PC-3 (cell line): ENCODE data around the gene PTPRD.

Source experiments
- CTCF ChIP-seq: fragments of 300-600 bp; sonication (generic); conservative IDR thresholded peaks from 2 replicates; pipeline ENCODE4 v1.5.1; 2017; ENCODE audit warnings: antibody characterized with exemption, low read depth, mild to moderate bottlenecking, low read length
- EZH2 ChIP-seq: fragments of 300-600 bp; sonication (generic); IDR thresholded peaks from one replicate; pipeline ENCODE4 v1.6.1; 2017; ENCODE audit warnings: antibody characterized with exemption, mild to moderate bottlenecking, low read length; ENCODE audit not compliant: unreplicated experiment

- no peak for TF ChIP-seq CTCF
- no peak for TF ChIP-seq EZH2
These were observed 1749.7 kb downstream of the PTPRD start for GRCh38 chr9:8863069-8863468.
